Raji (cell line): Measurements from ENCODE around the gene XKR8.

Experiments used
- POLR2A ChIP-seq: IDR thresholded peaks from 2 replicates; pipeline ENCODE4 v1.6.1; 2011; ENCODE audit warnings: low read depth, low read length, control low read depth; ENCODE audit not compliant: insufficient read depth

XKR8 gene

DNA sequence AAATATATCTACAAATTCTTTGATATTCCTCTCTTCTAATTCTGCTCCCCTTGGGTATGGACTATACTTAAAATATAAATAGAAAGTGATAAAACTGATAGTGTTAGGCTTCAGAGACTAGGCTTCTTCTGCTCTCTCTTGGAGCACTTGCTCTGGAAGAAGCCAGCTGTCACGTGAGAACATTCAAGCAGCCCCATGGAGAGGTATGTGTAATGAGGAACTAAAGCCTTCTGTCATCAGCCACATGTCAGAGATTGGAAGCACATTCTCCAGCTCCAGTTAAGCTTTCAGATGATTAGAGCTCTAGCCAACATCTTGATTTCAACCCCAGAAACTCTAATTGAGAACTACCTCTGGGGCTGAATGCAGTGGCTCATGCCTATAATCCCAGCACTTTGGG is 34.3 kb downstream of the XKR8 start:
- no peak for TF ChIP-seq POLR2A

DNA sequence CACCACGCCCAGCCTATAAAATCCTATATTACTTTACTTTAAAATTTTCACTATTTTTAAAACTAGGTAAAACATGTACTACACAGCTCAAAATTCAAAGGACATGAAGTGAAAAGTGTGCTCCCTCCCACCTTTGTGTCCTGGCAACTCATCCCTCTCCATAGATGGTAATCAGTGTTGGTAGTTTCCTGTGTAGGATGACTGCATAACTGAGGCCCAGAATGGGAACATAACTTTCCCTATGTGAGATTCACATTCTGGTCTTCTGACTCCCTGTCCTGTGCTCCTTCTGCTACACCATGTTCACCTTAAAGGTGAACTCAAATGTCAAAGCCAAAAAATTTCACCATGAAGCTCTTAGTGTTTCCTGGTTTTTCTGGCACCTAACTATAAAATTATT is 39.3 kb downstream of the XKR8 start:
- no peak for TF ChIP-seq POLR2A

DNA sequence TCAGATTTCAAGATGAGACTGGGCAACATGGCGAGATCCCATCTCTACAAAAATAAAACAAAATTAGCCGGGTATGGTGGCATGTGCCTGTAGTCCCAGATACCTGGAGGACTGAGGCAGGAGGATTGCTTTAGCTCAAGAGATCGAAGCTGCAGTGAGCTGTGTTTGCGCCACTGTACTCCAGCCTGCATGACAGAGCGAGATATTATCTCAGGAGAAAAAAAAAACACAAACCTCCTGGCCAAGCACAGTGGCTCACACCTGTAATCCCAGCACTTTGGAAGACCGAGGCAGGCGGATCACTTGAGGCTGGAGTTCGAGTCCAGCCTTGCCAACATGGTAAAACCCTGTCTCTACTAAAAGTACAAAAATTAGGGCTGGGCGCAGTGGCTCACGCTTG is 42.8 kb downstream of the XKR8 start:
- no peak for TF ChIP-seq POLR2A

DNA sequence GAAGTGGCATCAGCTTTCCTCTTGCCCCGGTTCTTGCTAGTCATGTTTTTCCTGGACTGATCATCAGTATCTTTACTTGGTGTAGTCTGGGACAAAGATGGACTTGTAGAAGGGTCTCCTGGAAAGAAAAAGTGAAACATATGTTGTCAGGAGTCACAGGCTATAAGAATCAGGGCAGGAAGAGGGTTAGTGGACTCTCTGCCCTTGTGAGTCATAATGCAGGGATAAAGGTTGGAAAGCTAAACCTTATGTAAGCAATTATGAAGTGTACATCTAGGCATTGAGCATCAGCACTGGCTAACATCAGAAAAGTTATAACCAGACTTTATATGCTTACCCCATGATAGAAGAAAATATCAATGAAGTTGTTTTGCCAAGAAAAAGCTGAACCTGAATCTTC is 51.2 kb downstream of the XKR8 start:
- TF ChIP-seq POLR2A = no peak
